Mucosa of rectum (tissue), 2 donors: ENCODE results near the gene PFDN6.
A peak's percentile ranks its signal among the peaks of the same experiment; 100 is the strongest.

ENCODE experiments used
- H3K27ac ChIP-seq, 2 donors: one replicate each; pipeline ENCODE4 v1.7.0; 2013; ENCODE audit warnings: inconsistent platforms in 2 of 2, low read depth in 2 of 2, low read length in 2 of 2
- H3K27me3 ChIP-seq, 2 donors: one replicate each; pipeline ENCODE4 v1.7.0; 2013; ENCODE audit warnings: low read length in 2 of 2; ENCODE audit not compliant: control insufficient read depth in 2 of 2, insufficient read depth in 2 of 2
- H3K36me3 ChIP-seq, 2 donors: one replicate each; pipeline ENCODE4 v1.7.0; 2013; ENCODE audit warnings: low read length in 2 of 2; ENCODE audit not compliant: control insufficient read depth in 2 of 2, insufficient read depth in 2 of 2
- H3K4me1 ChIP-seq, 2 donors: one replicate each; pipeline ENCODE4 v1.7.0; 2013; ENCODE audit warnings: low read length in 2 of 2, mild to moderate bottlenecking in 1 of 2; ENCODE audit not compliant: control insufficient read depth in 2 of 2, insufficient read depth in 2 of 2
- H3K4me3 ChIP-seq, 2 donors: one replicate each; pipeline ENCODE4 v1.7.0; 2013; ENCODE audit warnings: low read length in 2 of 2
- H3K9ac ChIP-seq, 2 donors: one replicate each; pipeline ENCODE4 v1.7.0; 2013; ENCODE audit warnings: low read length in 2 of 2, low read depth in 1 of 2, mild to moderate bottlenecking in 1 of 2
- H3K9me3 ChIP-seq, 2 donors: one replicate each; pipeline ENCODE4 v1.7.0; 2013; ENCODE audit warnings: low read length in 2 of 2; ENCODE audit not compliant: control insufficient read depth in 2 of 2
- donor health status: healthy.
- donor health status: Normal muscosa, but diverticular disease.

PFDN6 gene

GRCh38 chr6:33288921-33289783, at the start of gene PFDN6, which contains the start of gene WDR46:
PFDN6 (plus strand) TSS chr6:33289601; CDS start chr6:33289857, 256 bp downstream.
WDR46 (minus strand) TSS chr6:33289239; CDS start chr6:33289170, 69 bp downstream.
- Histone ChIP-seq H3K9ac (peak within 1 kb of the TSS; percentile 66 to 90), H3K4me3 (peak within 1 kb of the TSS; percentile 85 to 99), H3K9me3 (no peaks in the 10 kb centered on the region), H3K4me1 (peaks cover 18 to 19% of the 10 kb centered on the region in 2 donors), H3K27me3 (no peaks in the 10 kb centered on the region), H3K27ac (peak within 1 kb of the TSS; percentile 50 to 82), H3K36me3 (peaks cover 33 to 42% of the 10 kb centered on the region in 2 donors)

- no peaks in the 10 kb centered on the region for H3K9me3 ChIP-seq
- H3K4me1 ChIP-seq = no peaks in the 10 kb centered on the region
- no peak overlapping the region for H3K27ac ChIP-seq
- no peaks in the 10 kb centered on the region for H3K36me3 ChIP-seq
- H3K27me3 ChIP-seq = peaks cover 5 to 11% of the 10 kb centered on the region in 2 donors
- H3K9ac ChIP-seq = no peak overlapping the region
- no peak overlapping the region for H3K4me3 ChIP-seq
Measured at GRCh38 chr6:33241968-33242367, 47.4 kb upstream of the PFDN6 start.

- Histone ChIP-seq H3K9ac (no peak overlapping the region), H3K4me3 (no peak overlapping the region), H3K27me3 (peaks cover 5 to 11% of the 10 kb centered on the region in 2 donors), H3K27ac (no peak overlapping the region), H3K4me1 (peaks cover 2 to 6% of the 10 kb centered on the region in 2 donors), H3K9me3 (no peaks in the 10 kb centered on the region), H3K36me3 (no peaks in the 10 kb centered on the region)
Measured at GRCh38 chr6:33243476-33243875, 45.9 kb upstream of the PFDN6 start.

GRCh38 chr6:33247977-33248642, 41.3 kb upstream of the PFDN6 start:
- Histone ChIP-seq H3K36me3 (peaks cover 0 to 14% of the 10 kb centered on the region in 2 donors), H3K4me3 (peak overlapping the region; percentile 73 to 83), H3K4me1 (peaks cover 17 to 21% of the 10 kb centered on the region in 2 donors), H3K27me3 (no peaks in the 10 kb centered on the region), H3K9ac (peak overlapping the region; percentile 81 to 85), H3K9me3 (no peaks in the 10 kb centered on the region), H3K27ac (peak overlapping the region; percentile 85 to 93)

- Histone ChIP-seq H3K4me3 (peak overlapping the region; percentile 73 to 83), H3K4me1 (peaks cover 17 to 21% of the 10 kb centered on the region in 2 donors), H3K27ac (peak overlapping the region; percentile 85 to 93), H3K9ac (peak overlapping the region; percentile 81 to 85), H3K27me3 (no peaks in the 10 kb centered on the region), H3K9me3 (no peaks in the 10 kb centered on the region), H3K36me3 (peaks cover 0 to 14% of the 10 kb centered on the region in 2 donors)
Measured at GRCh38 chr6:33248643-33248931, 40.8 kb upstream of the PFDN6 start.

- H3K9me3 ChIP-seq = no peaks in the 10 kb centered on the region
- H3K9ac ChIP-seq = peak overlapping the region; percentile 81 to 87
- H3K4me1 ChIP-seq = peaks cover 17 to 21% of the 10 kb centered on the region in 2 donors
- H3K36me3 ChIP-seq = peaks cover 0 to 14% of the 10 kb centered on the region in 2 donors
- H3K27ac ChIP-seq = peak overlapping the region; percentile 85 to 93
- H3K27me3 ChIP-seq = no peaks in the 10 kb centered on the region
- H3K4me3 ChIP-seq = peak overlapping the region; percentile 73 to 83
Measured at GRCh38 chr6:33248932-33249731, 40.3 kb upstream of the PFDN6 start.

GRCh38 chr6:33249732-33250630, 39.4 kb upstream of the PFDN6 start:
- Histone ChIP-seq H3K4me1 (peaks cover 17 to 21% of the 10 kb centered on the region in 2 donors), H3K9me3 (no peaks in the 10 kb centered on the region), H3K27ac (peak overlapping the region; percentile 85 to 93), H3K4me3 (peak overlapping the region; percentile 73 to 83), H3K36me3 (peaks cover 0 to 14% of the 10 kb centered on the region in 2 donors), H3K27me3 (no peaks in the 10 kb centered on the region), H3K9ac (peak overlapping the region; percentile 74 to 87)

- Histone ChIP-seq H3K9me3 (no peaks in the 10 kb centered on the region), H3K4me3 (no peak overlapping the region), H3K27ac (no peak overlapping the region), H3K27me3 (no peaks in the 10 kb centered on the region), H3K9ac (no peak overlapping the region), H3K36me3 (peaks cover 0 to 14% of the 10 kb centered on the region in 2 donors), H3K4me1 (peaks cover 17 to 21% of the 10 kb centered on the region in 2 donors)
Measured at GRCh38 chr6:33250731-33251130, 38.7 kb upstream of the PFDN6 start.

GRCh38 chr6:33251395-33252012, 37.9 kb upstream of the PFDN6 start:
- Histone ChIP-seq H3K4me3 (no peak overlapping the region), H3K36me3 (peaks cover 0 to 14% of the 10 kb centered on the region in 2 donors), H3K9me3 (no peaks in the 10 kb centered on the region), H3K9ac (no peak overlapping the region), H3K27ac (no peak overlapping the region), H3K4me1 (peaks cover 17 to 21% of the 10 kb centered on the region in 2 donors), H3K27me3 (no peaks in the 10 kb centered on the region)
